GM21381 (cell line): ENCODE results near the gene KCNJ11.

Experiments
- ATAC-seq: cut with Tn5 transposase; IDR thresholded peaks from one replicate; pipeline ENCODE4 v1.9.1; 2021; ENCODE audit warnings: mild to moderate bottlenecking, moderate library complexity; ENCODE audit not compliant: unreplicated experiment

Gene KCNJ11

GRCh38 chr11:17392872-17393271, 4.4 kb upstream of the KCNJ11 start:
- ATAC-seq: no peak

GRCh38 chr11:17391493-17392355, 3.3 kb upstream of the KCNJ11 start:
- no peak for ATAC-seq

- ATAC-seq: no peak
These were observed 1.6 kb upstream of the KCNJ11 start for GRCh38 chr11:17389957-17390649.

GRCh38 chr11:17389211-17389956, 925 bp upstream of the KCNJ11 start:
- peak; percentile 55 for ATAC-seq

- ATAC-seq: no peak
These were observed 648 bp downstream of the KCNJ11 start for GRCh38 chr11:17387811-17388210.

GRCh38 chr11:17387254-17387653, 1.2 kb downstream of the KCNJ11 start:
- no peak for ATAC-seq

GRCh38 chr11:17386331-17387084, 2.0 kb downstream of the KCNJ11 start:
- ATAC-seq: peak; percentile 45

- no peak for ATAC-seq
These were observed 2.5 kb downstream of the KCNJ11 start for GRCh38 chr11:17385926-17386325.

- no peak for ATAC-seq
These were observed 3.0 kb downstream of the KCNJ11 start for GRCh38 chr11:17385492-17385891.

GRCh38 chr11:17384002-17384511, 4.4 kb downstream of the KCNJ11 start:
- ATAC-seq: peak; percentile 59

- ATAC-seq: no peak
These were observed 5.0 kb downstream of the KCNJ11 start for GRCh38 chr11:17383461-17383860.

- no peak for ATAC-seq
These were observed 6.3 kb downstream of the KCNJ11 start for GRCh38 chr11:17382046-17382728.

- ATAC-seq: no peak
These were observed 7.3 kb downstream of the KCNJ11 start for GRCh38 chr11:17381156-17381555.

GRCh38 chr11:17379383-17380180, 8.9 kb downstream of the KCNJ11 start:
- no peak for ATAC-seq

- no peak for ATAC-seq
These were observed 9.8 kb downstream of the KCNJ11 start for GRCh38 chr11:17378655-17379054.

GRCh38 chr11:17376493-17376892, 12.0 kb downstream of the KCNJ11 start:
- ATAC-seq: no peak

- no peak for ATAC-seq
These were observed 12.9 kb downstream of the KCNJ11 start for GRCh38 chr11:17375547-17375946.

GRCh38 chr11:17371614-17372013, 16.8 kb downstream of the KCNJ11 start:
- ATAC-seq: no peak

- no peak for ATAC-seq
These were observed 18.7 kb downstream of the KCNJ11 start for GRCh38 chr11:17369684-17370243.
